Fibroblast of upper back skin (primary cell): ENCODE data around the gene WFDC12.

ENCODE experiments used
- DNase-seq: peaks from one replicate; pipeline ENCODE4 v3.0.0-alpha.2; 2013

WFDC12 gene

GRCh38 chr20:45088247-45088646, 36.0 kb downstream of the WFDC12 start:
- DNase-seq, result peak; percentile 89

DNA sequence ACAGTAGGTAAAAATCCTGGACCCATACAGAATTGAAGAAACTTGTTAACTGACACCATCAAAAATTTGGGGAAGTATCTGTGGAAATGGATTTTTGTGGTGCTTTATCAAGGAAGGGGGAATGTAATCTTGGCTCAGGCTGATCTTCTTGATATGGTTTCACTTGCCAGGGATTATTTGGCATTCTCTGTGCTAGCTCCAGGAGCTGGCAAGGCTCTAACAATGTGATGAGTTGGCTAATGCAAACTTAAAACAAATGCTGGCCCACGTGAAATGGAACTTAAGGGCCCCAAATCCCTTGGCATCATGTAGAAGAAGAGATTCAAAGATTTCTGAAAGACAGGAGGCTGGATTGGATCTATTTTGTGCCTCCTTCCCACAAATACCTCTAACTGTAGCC, 36.5 kb downstream of the WFDC12 start:
- peak; percentile 55 for DNase-seq

GRCh38 chr20:45087097-45087790, 37.0 kb downstream of the WFDC12 start:
- DNase-seq, result no peak

DNA sequence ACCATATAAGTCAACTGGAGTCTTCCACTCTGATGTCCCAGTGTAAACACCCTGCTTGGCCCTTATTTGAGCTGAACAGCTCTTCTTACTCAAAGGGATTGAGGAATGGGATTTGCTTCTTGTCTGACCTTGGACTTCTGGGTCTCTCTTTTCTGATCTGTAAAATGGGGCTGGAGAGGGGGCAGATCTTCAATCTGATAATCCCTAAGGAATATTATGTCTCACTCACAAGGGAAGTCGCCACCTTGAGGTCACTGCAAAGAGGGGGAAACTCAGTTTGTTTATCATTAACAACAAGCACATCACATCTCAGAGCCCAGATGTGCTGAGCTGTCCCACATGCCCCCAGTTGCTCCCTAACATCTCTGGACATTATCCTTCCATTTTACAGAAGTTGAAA, 38.4 kb downstream of the WFDC12 start:
- no peak for DNase-seq

DNA sequence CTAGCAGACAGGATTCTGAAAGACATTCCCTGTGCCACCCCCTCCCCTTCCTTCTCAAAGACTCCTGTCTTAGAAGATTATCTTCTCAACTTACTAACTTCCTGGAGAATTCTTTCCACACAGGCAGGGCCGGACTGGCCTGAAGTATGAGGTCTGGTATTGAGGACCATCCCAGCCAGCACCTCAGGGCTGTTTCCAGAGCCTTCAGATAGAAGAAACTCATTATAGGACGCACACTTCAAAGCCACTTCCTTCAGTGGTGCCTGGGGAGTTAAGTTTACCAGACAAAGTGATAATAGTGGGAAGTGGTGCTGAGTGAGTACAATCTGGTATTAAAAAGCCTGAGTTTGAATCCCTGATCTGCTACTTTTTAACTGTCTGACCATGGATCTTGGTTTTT, 39.0 kb downstream of the WFDC12 start:
- DNase-seq, result no peak

GRCh38 chr20:45083127-45083526, 41.1 kb downstream of the WFDC12 start:
- no peak for DNase-seq

DNA sequence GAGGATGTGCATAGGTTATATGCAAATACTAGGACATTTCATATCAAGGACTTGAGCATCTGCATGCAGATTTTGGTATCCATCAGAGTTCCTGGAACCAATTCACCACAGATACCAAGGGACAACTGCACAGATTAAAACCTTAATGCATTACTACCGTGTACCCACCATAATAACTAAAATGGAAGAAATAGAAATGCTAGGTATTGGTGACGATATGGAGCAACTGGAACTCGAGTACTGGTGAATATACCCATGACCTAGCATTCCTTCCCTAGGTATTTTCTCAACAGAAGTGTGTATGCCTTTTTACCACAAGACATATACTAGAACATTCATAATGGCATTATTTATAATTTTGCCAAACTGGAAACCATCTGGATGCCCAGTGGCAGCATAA, 41.8 kb downstream of the WFDC12 start:
- no peak for DNase-seq

DNA sequence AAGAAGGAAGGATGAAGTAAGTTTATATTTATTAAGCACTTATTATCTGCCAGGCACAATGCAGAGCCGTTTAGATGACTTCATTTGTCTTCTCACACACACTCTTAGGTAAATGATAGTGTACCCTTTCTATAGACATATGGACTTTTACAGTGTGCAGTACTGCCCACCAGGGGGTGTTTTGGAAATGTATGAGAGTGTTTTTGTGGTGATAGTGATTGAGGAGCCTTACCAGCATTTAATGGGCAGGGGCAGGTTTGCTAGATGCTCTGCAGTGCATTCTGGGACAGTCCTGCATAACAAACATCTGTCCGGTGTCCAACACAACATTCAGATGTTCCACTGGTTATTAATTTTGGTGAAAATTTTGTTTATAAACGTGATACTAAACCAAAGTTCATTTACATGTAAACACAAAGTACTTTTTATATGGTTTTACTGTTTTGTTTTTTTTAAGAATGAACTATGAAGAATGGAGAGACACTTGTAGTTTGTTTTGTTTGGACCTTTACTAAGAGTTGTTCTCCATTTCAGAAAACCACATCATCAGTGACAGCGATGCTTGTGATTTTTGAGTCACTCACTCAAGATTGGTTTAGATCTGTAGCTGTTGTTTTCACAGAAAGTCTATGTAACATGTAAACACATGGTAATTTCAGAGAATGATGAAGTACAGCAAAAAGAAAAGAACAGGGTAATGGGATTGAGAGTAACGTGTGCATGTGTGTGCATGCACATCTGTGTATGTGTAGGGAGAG, 43.2 kb downstream of the WFDC12 start:
- no peak for DNase-seq

DNA sequence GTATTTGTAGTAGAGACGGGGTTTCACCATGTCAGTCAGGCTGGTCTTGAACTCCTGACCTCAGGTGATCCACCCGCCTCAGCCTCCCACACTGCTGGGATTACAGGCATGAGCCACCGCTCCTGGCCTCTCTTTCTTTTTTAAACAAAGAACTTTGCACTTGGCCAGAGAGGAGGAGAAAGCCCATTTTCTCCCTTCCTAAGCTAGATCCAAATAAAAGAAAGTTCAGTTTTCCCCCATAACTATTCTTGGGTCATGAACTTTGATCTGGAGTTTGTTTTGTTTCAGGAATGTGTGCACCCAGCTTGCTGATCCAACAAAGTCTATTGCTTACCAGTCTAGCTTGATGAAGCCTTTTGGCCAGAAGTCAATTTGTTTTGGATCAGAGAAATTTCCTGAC, 46.7 kb downstream of the WFDC12 start:
- DNase-seq, result no peak
